WTC11 (cell line): ENCODE data around the gene MCL1. TPM values are rescaled to one million over a fixed set of nuclear protein-coding genes. Genes with fewer than 3 reads are reported as not detected.
"Not testable (repeated sequence)": the region's sequence is repeated elsewhere in the genome, so short reads cannot be mapped to it uniquely, and the experiment has no call there.

Experiments
- ATAC-seq: fragments of 200-7000 bp; cut with Tn5 transposase; 2 replicates; pipeline ENCODE4 v1.10.0; 2021; ENCODE audit warnings: mild to moderate bottlenecking, moderate library complexity
- CTCF ChIA-PET: fragments of 300-600 bp; sonication (Branson Sonifier 250); formaldehyde crosslinking; loops from one replicate; lab custom pipeline; 2021; ENCODE audit warnings: antibody characterized with exemption; lab: Charles Lee
- POLR2A ChIA-PET: fragments of 350-600 bp; sonication (Branson Sonifier 250); formaldehyde crosslinking; loops from one replicate; lab custom pipeline; 2021; ENCODE audit warnings: antibody characterized with exemption; lab: Charles Lee
- DNase-seq: peaks from one replicate; pipeline ENCODE4 v3.0.0; 2021; ENCODE audit warnings: low spot score
- H3K27ac Mint-ChIP-seq: 2 replicates; pipeline ENCODE4 v1.8.0; 2021; ENCODE audit warnings: mixed read lengths
- H3K27me3 Mint-ChIP-seq: 2 replicates; pipeline ENCODE4 v1.8.0; 2021; ENCODE audit warnings: low read depth, mild to moderate bottlenecking, moderate library complexity, mixed read lengths
- H3K36me3 Mint-ChIP-seq: 2 replicates; pipeline ENCODE4 v1.8.0; 2021; ENCODE audit warnings: mixed read lengths
- H3K4me1 Mint-ChIP-seq: 2 replicates; pipeline ENCODE4 v1.8.0; 2022; ENCODE audit warnings: mixed read lengths
- H3K4me3 Mint-ChIP-seq: 2 replicates; pipeline ENCODE4 v1.8.0; 2021; ENCODE audit warnings: mild to moderate bottlenecking, moderate library complexity, mixed read lengths
- H3K9me3 Mint-ChIP-seq: 2 replicates; pipeline ENCODE4 v1.8.0; 2021; ENCODE audit warnings: mixed read lengths
- JUN ChIP-seq: sonication (generic); formaldehyde crosslinking; IDR thresholded peaks from 2 replicates; pipeline ENCODE4 v1.8.0; 2023; ENCODE audit warnings: mild to moderate bottlenecking, missing genetic modification reagents
- MXD4 ChIP-seq: fragments of 250-450 bp; sonication (Bioruptor Pico); IDR thresholded peaks from 2 replicates; pipeline ENCODE4 v1.8.0; 2021; ENCODE audit warnings: mild to moderate bottlenecking, moderate library complexity, borderline replicate concordance
- PRRX2 ChIP-seq: fragments of 250-450 bp; sonication (Bioruptor Pico); IDR thresholded peaks from 2 replicates; pipeline ENCODE4 v1.8.0; 2021; ENCODE audit warnings: mild to moderate bottlenecking
- SMAD3 ChIP-seq: sonication (generic); formaldehyde crosslinking; IDR thresholded peaks from 2 replicates; pipeline ENCODE4 v1.8.0; 2022; ENCODE audit warnings: missing genetic modification reagents, mild to moderate bottlenecking, borderline replicate concordance
- ZNF121 ChIP-seq: sonication (generic); formaldehyde crosslinking; IDR thresholded peaks from 2 replicates; pipeline ENCODE4 v1.8.0; 2023; ENCODE audit warnings: missing genetic modification reagents
- ZNF317 ChIP-seq: sonication (generic); formaldehyde crosslinking; IDR thresholded peaks from 2 replicates; pipeline ENCODE4 v1.8.1; 2023; ENCODE audit warnings: low read depth, mild to moderate bottlenecking, moderate library complexity, missing genetic modification reagents, borderline replicate concordance
- ZNF416 ChIP-seq: fragments of 250-450 bp; sonication (Bioruptor Pico); IDR thresholded peaks from 2 replicates; pipeline ENCODE4 v1.9.0; 2021; ENCODE audit warnings: mild to moderate bottlenecking, inconsistent platforms
- total RNA-seq: library from RNA; stranded (reverse); gene quantifications from 3 replicates; pipeline ENCODE4 v1.2.3, GENCODE V29; 2021
- TF ChIP-seq, protein P1 (sequence below): sonication (generic); formaldehyde crosslinking; IDR thresholded peaks from 2 replicates; pipeline ENCODE4 v1.8.1; 2023; ENCODE audit warnings: mild to moderate bottlenecking, moderate library complexity, missing genetic modification reagents
- TF ChIP-seq, protein P2 (sequence below): sonication (generic); formaldehyde crosslinking; IDR thresholded peaks from 2 replicates; pipeline ENCODE4 v1.8.1; 2023; ENCODE audit warnings: mild to moderate bottlenecking, missing genetic modification reagents
- TF ChIP-seq, protein P3 (sequence below): sonication (generic); formaldehyde crosslinking; IDR thresholded peaks from 2 replicates; pipeline ENCODE4 v1.8.0; 2023; ENCODE audit warnings: missing genetic modification reagents
- TF ChIP-seq, protein P4 (sequence below): sonication (generic); formaldehyde crosslinking; IDR thresholded peaks from 2 replicates; pipeline ENCODE4 v1.8.0; 2022; ENCODE audit warnings: mild to moderate bottlenecking, missing genetic modification reagents
- TF ChIP-seq, protein P5 (sequence below): sonication (generic); formaldehyde crosslinking; IDR thresholded peaks from 2 replicates; pipeline ENCODE4 v1.8.0; 2022; ENCODE audit warnings: missing genetic modification reagents

MCL1 gene
- total RNA-seq, 1 experiment from 2014 or later: 191 TPM

DNA sequence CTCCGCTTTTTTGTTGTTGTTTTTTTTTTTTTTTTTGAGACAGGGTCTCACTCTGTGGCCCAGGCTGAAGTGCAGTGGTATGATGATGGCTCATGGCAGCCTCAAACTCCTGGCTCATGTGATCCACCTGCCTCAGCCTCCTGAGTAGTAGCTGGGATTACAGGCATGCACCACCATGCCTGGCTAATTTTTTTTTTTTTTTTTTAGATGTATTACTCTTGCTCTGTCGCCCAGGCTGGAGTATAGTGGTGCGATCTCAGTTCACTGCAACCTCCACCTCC, 26.0 kb upstream of the MCL1 start:
- Mint-ChIP-seq H3K36me3 (peaks cover 10% of the 10 kb centered on the region), H3K27ac (peak overlapping the region; percentile 99), H3K4me1 (peaks cover 36% of the 10 kb centered on the region)
- ChIA-PET POLR2A (interaction anchor here (0.5 to 3.0 kb wide), 9 partner anchors 9 to 47 kb away, joined by 3 to 20 read pairs (median 4); partner anchors contain the start of genes ENSA and MCL1), CTCF (interaction anchor here (0.6 to 1.5 kb wide), 7 partner anchors 16 to 269 kb away, joined by 3 to 6 read pairs (median 4); partner anchors contain the start of gene MCL1)
- peak; percentile 88 for TF ChIP-seq ZNF121 (CRISPR knock-in tag)
- not testable (repeated sequence) for H3K27me3 Mint-ChIP-seq, H3K4me3 Mint-ChIP-seq, ATAC-seq, DNase-seq, H3K9me3 Mint-ChIP-seq

DNA sequence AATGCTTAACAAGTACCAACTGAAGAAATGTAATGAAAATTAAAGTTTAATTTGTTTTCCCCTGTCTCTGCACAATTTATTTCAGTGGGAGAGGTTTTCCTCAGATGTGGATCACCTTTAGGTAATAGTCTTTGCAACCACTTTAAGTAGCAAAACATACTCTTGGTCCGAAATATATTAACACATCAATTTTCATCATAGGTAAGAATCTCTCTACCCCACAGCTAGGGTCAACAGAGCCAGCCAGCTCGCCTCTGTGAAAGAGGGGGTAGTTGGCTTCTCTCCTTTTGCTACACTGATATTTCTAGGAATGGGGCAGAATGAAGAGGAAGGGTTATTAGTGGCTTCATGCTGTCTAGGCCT, 24.8 kb upstream of the MCL1 start:
- Mint-ChIP-seq H3K36me3 (peaks cover 16% of the 10 kb centered on the region), H3K4me3 (peak overlapping the region; percentile 1), H3K4me1 (peaks cover 29% of the 10 kb centered on the region), H3K27ac (peak overlapping the region; percentile 99), H3K27me3 (no peaks in the 10 kb centered on the region; the same call in 1 of the 2 replicates), H3K9me3 (no peaks in the 10 kb centered on the region)
- ATAC-seq (no peak), DNase-seq (no peak)
- CTCF ChIA-PET: interaction anchor here (1.0 to 1.5 kb wide), 7 partner anchors 17 to 72 kb away, joined by 3 to 6 read pairs (median 4); no protein-coding TSS in a partner anchor
- POLR2A ChIA-PET: interaction anchor here (0.5 to 3.0 kb wide), 5 partner anchors 11 to 43 kb away, joined by 3 to 20 read pairs (median 10); partner anchors contain the start of genes ENSA and MCL1
- TF ChIP-seq JUN: no peak
- TF ChIP-seq ZNF317 (CRISPR knock-in tag): no peak

DNA sequence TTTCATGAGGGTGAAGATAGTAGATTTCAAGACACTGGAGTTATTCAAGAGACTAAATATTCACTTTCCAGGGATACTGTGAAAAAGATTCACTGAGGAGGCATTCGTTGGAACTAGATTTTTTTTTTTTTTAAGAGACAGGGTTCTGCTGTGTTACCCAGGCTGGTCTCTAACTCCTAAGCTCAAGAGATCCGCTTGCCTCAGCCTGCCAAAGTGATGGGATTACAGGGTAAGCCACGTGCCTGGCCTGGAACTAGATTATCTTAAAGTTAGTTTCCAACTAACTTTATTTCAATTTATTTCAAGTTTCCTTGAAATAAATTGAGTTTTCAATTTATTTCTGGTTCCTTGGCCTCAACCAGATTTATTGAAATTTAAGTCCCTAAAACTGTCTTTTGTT, 24.3 kb upstream of the MCL1 start:
- Mint-ChIP-seq H3K36me3 (peaks cover 12% of the 10 kb centered on the region), H3K27ac (peak overlapping the region; percentile 93), H3K4me3 (no peak overlapping the region), H3K4me1 (peaks cover 29% of the 10 kb centered on the region), H3K9me3 (no peaks in the 10 kb centered on the region), H3K27me3 (no peaks in the 10 kb centered on the region; the same call in 1 of the 2 replicates)
- ChIA-PET POLR2A (interaction anchor here (0.5 to 3.0 kb wide), 5 partner anchors 10 to 42 kb away, joined by 3 to 14 read pairs (median 7); partner anchors contain the start of genes ENSA and MCL1), CTCF (interaction anchor here (1.0 to 1.6 kb wide), 5 partner anchors 19 to 66 kb away, joined by 3 to 9 read pairs (median 4); no protein-coding TSS in a partner anchor)
- TF ChIP-seq, protein P1, sequence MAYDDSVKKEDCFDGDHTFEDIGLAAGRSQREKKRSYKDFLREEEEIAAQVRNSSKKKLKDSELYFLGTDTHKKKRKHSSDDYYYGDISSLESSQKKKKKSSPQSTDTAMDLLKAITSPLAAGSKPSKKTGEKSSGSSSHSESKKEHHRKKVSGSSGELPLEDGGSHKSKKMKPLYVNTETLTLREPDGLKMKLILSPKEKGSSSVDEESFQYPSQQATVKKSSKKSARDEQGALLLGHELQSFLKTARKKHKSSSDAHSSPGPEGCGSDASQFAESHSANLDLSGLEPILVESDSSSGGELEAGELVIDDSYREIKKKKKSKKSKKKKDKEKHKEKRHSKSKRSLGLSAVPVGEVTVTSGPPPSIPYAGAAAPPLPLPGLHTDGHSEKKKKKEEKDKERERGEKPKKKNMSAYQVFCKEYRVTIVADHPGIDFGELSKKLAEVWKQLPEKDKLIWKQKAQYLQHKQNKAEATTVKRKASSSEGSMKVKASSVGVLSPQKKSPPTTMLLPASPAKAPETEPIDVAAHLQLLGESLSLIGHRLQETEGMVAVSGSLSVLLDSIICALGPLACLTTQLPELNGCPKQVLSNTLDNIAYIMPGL (CRISPR knock-in tag): no peak
- TF ChIP-seq PRRX2 (CRISPR knock-in tag) (no peak), SMAD3 (CRISPR knock-in tag) (no peak)
- DNase-seq (no peak), ATAC-seq (no peak)

DNA sequence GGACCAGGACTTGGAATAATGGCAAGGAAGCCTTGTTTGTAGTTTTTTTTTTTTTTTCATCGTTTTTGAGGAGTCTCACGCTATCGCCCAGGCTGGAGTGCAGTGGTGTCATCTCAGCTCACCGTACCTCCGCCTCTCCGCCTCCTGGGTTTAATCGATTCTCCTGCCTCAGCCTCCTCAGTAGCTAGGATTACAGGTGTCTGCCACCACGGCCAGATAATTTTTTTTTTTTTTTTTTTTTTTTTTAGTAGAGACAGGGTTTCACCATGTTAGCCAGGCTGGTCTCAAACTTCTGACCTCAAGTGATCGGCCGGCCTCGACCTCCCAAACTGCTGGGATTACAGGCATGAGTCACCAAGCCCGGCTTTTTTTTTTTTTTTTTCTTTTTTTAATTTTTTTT, 23.0 kb upstream of the MCL1 start:
- ATAC-seq, H3K9me3 Mint-ChIP-seq, H3K27ac Mint-ChIP-seq, H3K4me3 Mint-ChIP-seq, DNase-seq, H3K27me3 Mint-ChIP-seq: not testable (repeated sequence)
- peaks cover 29% of the 10 kb centered on the region for H3K4me1 Mint-ChIP-seq
- ChIA-PET POLR2A (interaction anchor here (0.6 to 1.1 kb wide), 2 partner anchors 27 to 134 kb away, joined by 3 read pairs; no protein-coding TSS in a partner anchor), CTCF (interaction anchor here (0.7 to 1.6 kb wide), 2 partner anchors 42 to 237 kb away, joined by 3 to 9 read pairs; no protein-coding TSS in a partner anchor)
- peaks cover 12% of the 10 kb centered on the region for H3K36me3 Mint-ChIP-seq

DNA sequence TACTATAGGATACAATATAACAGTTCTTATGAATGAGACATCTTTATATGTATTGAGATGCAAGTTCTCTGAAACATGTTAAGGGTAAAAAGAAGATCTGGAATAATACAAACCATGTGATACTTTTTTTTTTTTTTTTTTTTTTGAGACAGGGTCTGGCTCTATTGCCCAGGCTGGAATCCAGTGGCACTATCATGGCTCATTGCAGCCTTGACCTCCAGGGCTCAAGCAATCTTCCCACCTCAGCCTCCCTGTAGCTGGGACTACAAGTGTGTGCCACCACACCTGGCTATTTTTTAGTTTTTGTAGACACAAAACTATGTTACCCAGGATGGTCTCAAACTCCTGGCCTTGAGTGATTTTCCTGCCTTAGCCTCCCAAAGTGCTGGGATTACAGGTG, 22.1 kb upstream of the MCL1 start:
- ChIA-PET CTCF (interaction anchor here (0.7 kb wide), 1 partner anchor 22 kb away, joined by 6 read pairs; the partner anchor contains the start of gene MCL1), POLR2A (no interaction called here)
- H3K9me3 Mint-ChIP-seq: no peaks in the 10 kb centered on the region
- H3K36me3 Mint-ChIP-seq: peaks cover 12% of the 10 kb centered on the region
- H3K27ac Mint-ChIP-seq: no peak overlapping the region
- DNase-seq (no peak), ATAC-seq (no peak)
- TF ChIP-seq, protein P2, sequence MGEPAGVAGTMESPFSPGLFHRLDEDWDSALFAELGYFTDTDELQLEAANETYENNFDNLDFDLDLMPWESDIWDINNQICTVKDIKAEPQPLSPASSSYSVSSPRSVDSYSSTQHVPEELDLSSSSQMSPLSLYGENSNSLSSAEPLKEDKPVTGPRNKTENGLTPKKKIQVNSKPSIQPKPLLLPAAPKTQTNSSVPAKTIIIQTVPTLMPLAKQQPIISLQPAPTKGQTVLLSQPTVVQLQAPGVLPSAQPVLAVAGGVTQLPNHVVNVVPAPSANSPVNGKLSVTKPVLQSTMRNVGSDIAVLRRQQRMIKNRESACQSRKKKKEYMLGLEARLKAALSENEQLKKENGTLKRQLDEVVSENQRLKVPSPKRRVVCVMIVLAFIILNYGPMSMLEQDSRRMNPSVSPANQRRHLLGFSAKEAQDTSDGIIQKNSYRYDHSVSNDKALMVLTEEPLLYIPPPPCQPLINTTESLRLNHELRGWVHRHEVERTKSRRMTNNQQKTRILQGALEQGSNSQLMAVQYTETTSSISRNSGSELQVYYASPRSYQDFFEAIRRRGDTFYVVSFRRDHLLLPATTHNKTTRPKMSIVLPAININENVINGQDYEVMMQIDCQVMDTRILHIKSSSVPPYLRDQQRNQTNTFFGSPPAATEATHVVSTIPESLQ (CRISPR knock-in tag): no peak
- TF ChIP-seq SMAD3 (CRISPR knock-in tag) (no peak), ZNF416 (CRISPR knock-in tag) (no peak), ZNF121 (CRISPR knock-in tag) (peak; percentile 72; the same call in 1 of the 2 replicates), PRRX2 (CRISPR knock-in tag) (no peak), MXD4 (CRISPR knock-in tag) (no peak)
- TF ChIP-seq, protein P3, sequence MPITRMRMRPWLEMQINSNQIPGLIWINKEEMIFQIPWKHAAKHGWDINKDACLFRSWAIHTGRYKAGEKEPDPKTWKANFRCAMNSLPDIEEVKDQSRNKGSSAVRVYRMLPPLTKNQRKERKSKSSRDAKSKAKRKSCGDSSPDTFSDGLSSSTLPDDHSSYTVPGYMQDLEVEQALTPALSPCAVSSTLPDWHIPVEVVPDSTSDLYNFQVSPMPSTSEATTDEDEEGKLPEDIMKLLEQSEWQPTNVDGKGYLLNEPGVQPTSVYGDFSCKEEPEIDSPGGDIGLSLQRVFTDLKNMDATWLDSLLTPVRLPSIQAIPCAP (CRISPR knock-in tag): no peak
- TF ChIP-seq, protein P4, sequence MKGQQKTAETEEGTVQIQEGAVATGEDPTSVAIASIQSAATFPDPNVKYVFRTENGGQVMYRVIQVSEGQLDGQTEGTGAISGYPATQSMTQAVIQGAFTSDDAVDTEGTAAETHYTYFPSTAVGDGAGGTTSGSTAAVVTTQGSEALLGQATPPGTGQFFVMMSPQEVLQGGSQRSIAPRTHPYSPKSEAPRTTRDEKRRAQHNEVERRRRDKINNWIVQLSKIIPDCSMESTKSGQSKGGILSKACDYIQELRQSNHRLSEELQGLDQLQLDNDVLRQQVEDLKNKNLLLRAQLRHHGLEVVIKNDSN (CRISPR knock-in tag): no peak
- TF ChIP-seq, protein P5, sequence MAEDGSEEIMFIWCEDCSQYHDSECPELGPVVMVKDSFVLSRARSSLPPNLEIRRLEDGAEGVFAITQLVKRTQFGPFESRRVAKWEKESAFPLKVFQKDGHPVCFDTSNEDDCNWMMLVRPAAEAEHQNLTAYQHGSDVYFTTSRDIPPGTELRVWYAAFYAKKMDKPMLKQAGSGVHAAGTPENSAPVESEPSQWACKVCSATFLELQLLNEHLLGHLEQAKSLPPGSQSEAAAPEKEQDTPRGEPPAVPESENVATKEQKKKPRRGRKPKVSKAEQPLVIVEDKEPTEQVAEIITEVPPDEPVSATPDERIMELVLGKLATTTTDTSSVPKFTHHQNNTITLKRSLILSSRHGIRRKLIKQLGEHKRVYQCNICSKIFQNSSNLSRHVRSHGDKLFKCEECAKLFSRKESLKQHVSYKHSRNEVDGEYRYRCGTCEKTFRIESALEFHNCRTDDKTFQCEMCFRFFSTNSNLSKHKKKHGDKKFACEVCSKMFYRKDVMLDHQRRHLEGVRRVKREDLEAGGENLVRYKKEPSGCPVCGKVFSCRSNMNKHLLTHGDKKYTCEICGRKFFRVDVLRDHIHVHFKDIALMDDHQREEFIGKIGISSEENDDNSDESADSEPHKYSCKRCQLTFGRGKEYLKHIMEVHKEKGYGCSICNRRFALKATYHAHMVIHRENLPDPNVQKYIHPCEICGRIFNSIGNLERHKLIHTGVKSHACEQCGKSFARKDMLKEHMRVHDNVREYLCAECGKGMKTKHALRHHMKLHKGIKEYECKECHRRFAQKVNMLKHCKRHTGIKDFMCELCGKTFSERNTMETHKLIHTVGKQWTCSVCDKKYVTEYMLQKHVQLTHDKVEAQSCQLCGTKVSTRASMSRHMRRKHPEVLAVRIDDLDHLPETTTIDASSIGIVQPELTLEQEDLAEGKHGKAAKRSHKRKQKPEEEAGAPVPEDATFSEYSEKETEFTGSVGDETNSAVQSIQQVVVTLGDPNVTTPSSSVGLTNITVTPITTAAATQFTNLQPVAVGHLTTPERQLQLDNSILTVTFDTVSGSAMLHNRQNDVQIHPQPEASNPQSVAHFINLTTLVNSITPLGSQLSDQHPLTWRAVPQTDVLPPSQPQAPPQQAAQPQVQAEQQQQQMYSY (CRISPR knock-in tag): no peak
- no peak overlapping the region for H3K4me3 Mint-ChIP-seq
- no peaks in the 10 kb centered on the region; the same call in 1 of the 2 replicates for H3K27me3 Mint-ChIP-seq
- H3K4me1 Mint-ChIP-seq: peaks cover 27% of the 10 kb centered on the region
